H1 (cell line): Measurements from ENCODE around the gene TMEM134. TPM values are rescaled to one million over a fixed set of nuclear protein-coding genes. Genes with fewer than 3 reads are reported as not detected.

ENCODE experiments used
- CTCF ChIA-PET: fragments of 300-600 bp; sonication (Branson Sonifier 250); formaldehyde crosslinking; loops from one replicate; lab custom pipeline; 2021; ENCODE audit not compliant: partially characterized antibody; lab: Charles Lee
- POLR2A ChIA-PET: fragments of 300-600 bp; sonication (Branson Sonifier 250); formaldehyde crosslinking; loops from one replicate; lab custom pipeline; 2021; ENCODE audit warnings: inconsistent platforms; ENCODE audit not compliant: partially characterized antibody; lab: Charles Lee
- DNase-seq, 2 experiments: peaks; one replicate each; pipeline versions ENCODE4 v3.0.0 to v3.0.0-alpha.2; 2010 to 2022; ENCODE audit warnings: low spot score in 2 of 2, low read depth in 1 of 2, mixed read lengths in 1 of 2
- FAIRE-seq: peaks from 2 replicates; lab custom pipeline; 2011; peaks lifted over from hg19 to GRCh38; lab: Jason Lieb, UNC
- H2AFZ ChIP-seq: 2 replicates; pipeline ENCODE4 v1.8.1; 2012; ENCODE audit warnings: low read length, inconsistent platforms
- H2AK5ac ChIP-seq: 2 replicates; pipeline ENCODE4 v1.6.1; 2013; ENCODE audit warnings: low read depth, low read length
- H2BK120ac ChIP-seq: replicated peaks from 2 replicates; pipeline ENCODE3; 2013; ENCODE audit warnings: low read depth, low read length, inconsistent platforms
- H2BK12ac ChIP-seq: 2 replicates; pipeline ENCODE4 v1.6.1; 2013; ENCODE audit warnings: low read depth, low read length
- H2BK15ac ChIP-seq: 2 replicates; pipeline ENCODE4 v1.6.1; 2013; ENCODE audit warnings: low read length
- H2BK20ac ChIP-seq: 2 replicates; pipeline ENCODE4 v1.6.1; 2013; ENCODE audit warnings: low read length
- H2BK5ac ChIP-seq: 2 replicates; pipeline ENCODE4 v1.6.1; 2013; ENCODE audit warnings: low read depth, low read length
- H3K14ac ChIP-seq: 2 replicates; pipeline ENCODE4 v1.6.1; 2013; ENCODE audit warnings: inconsistent platforms; ENCODE audit not compliant: insufficient read length
- H3K18ac ChIP-seq: 2 replicates; pipeline ENCODE4 v1.6.1; 2013; ENCODE audit warnings: low read length; ENCODE audit errors: extremely low read depth
- H3K23ac ChIP-seq: 2 replicates; pipeline ENCODE4 v1.6.1; 2013; ENCODE audit warnings: inconsistent platforms; ENCODE audit not compliant: insufficient read length
- H3K23me2 ChIP-seq: 2 replicates; pipeline ENCODE4 v1.6.1; 2013; ENCODE audit warnings: low read depth, low read length
- H3K27ac ChIP-seq: 2 replicates; pipeline ENCODE4 v1.6.1; 2011; ENCODE audit warnings: low read depth, low read length, inconsistent platforms
- H3K27me3 ChIP-seq, 4 experiments: replicated peaks in 1 of 4; 1 replicate in 1 of 4; 2 replicates in 3 of 4; pipeline versions ENCODE4 v1.6.1 to v1.8.1; 2011 to 2013; ENCODE audit warnings: low read length in 3 of 4, mild to moderate bottlenecking in 3 of 4, inconsistent platforms in 2 of 4, mixed read lengths in 2 of 4, moderate library complexity in 1 of 4; ENCODE audit not compliant: control insufficient read depth in 3 of 4, insufficient read depth in 3 of 4; ENCODE audit errors: extremely low read depth in 1 of 4
- H3K36me3 ChIP-seq, 4 experiments: 2 replicates each; pipeline versions ENCODE4 v1.6.1 to v1.8.1; 2011 to 2013; ENCODE audit warnings: mild to moderate bottlenecking in 4 of 4, low read length in 3 of 4, moderate library complexity in 2 of 4, control low read depth in 1 of 4, inconsistent platforms in 1 of 4; ENCODE audit not compliant: insufficient read depth in 4 of 4, control insufficient read depth in 2 of 4
- H3K4ac ChIP-seq: replicated peaks from 2 replicates; pipeline ENCODE3; 2013; ENCODE audit warnings: low read length, low read depth, mixed read lengths, inconsistent platforms; ENCODE audit not compliant: insufficient read length
- H3K4me1 ChIP-seq, 4 experiments: replicated peaks in 1 of 4; 1 replicate in 1 of 4; 2 replicates in 3 of 4; pipeline versions ENCODE4 v1.6.1 to v1.8.1; 2011 to 2013; ENCODE audit warnings: low read length in 3 of 4, inconsistent platforms in 2 of 4, mixed read lengths in 1 of 4; ENCODE audit not compliant: insufficient read depth in 4 of 4, control insufficient read depth in 3 of 4
- H3K4me2 ChIP-seq, 2 experiments: 2 replicates each; pipeline versions ENCODE4 v1.6.1 to v1.8.1; 2011 to 2013; ENCODE audit warnings: low read depth in 2 of 2, low read length in 2 of 2, control low read depth in 1 of 2, inconsistent platforms in 1 of 2, mild to moderate bottlenecking in 1 of 2; ENCODE audit not compliant: insufficient read depth in 1 of 2
- H3K4me3 ChIP-seq, 4 experiments: fragments of 200-600, 300-600 bp in 1 of 4; sonication (generic), shearing (Covaris generic), sonication (Bioruptor Twin) in 1 of 4; 2 replicates each; pipeline versions ENCODE4 v1.5.1 to v1.8.1; 2011 to 2016; ENCODE audit warnings: low read length in 4 of 4, low read depth in 3 of 4, control low read depth in 2 of 4, inconsistent platforms in 2 of 4, mild to moderate bottlenecking in 2 of 4, mixed read lengths in 1 of 4, moderate library complexity in 1 of 4; ENCODE audit not compliant: insufficient read depth in 2 of 4; ENCODE audit errors: extremely low read depth in 1 of 4
- H3K56ac ChIP-seq: replicated peaks from 2 replicates; pipeline ENCODE3; 2013; ENCODE audit warnings: low read depth, mild to moderate bottlenecking, mixed read lengths, low read length, inconsistent platforms; ENCODE audit not compliant: insufficient read length
- H3K79me1 ChIP-seq: 2 replicates; pipeline ENCODE4 v1.6.1; 2013; ENCODE audit warnings: low read depth, low read length, control low read depth
- H3K79me2 ChIP-seq, 2 experiments: 2 replicates each; pipeline versions ENCODE4 v1.6.1 to v1.8.1; 2012 to 2013; ENCODE audit warnings: low read length in 2 of 2, mild to moderate bottlenecking in 2 of 2, inconsistent platforms in 1 of 2; ENCODE audit not compliant: insufficient read depth in 2 of 2, control insufficient read depth in 1 of 2
- H3K9ac ChIP-seq, 4 experiments: replicated peaks in 1 of 4; 1 replicate in 1 of 4; 2 replicates in 3 of 4; pipeline versions ENCODE4 v1.6.1 to v1.8.1; 2011 to 2013; ENCODE audit warnings: low read depth in 3 of 4, low read length in 3 of 4, control low read depth in 2 of 4, mild to moderate bottlenecking in 2 of 4, moderate library complexity in 2 of 4, inconsistent platforms in 1 of 4; ENCODE audit errors: extremely low read depth in 1 of 4
- H3K9me3 ChIP-seq, 2 experiments: 2 replicates each; pipeline versions ENCODE4 v1.6.1 to v1.8.1; 2012 to 2013; ENCODE audit warnings: mild to moderate bottlenecking in 2 of 2, moderate library complexity in 2 of 2, control low read depth in 1 of 2, inconsistent platforms in 1 of 2, low read depth in 1 of 2, low read length in 1 of 2, mixed read lengths in 1 of 2; ENCODE audit not compliant: insufficient read depth in 2 of 2
- H4K20me1 ChIP-seq, 2 experiments: replicated peaks in 1 of 2; 2 replicates each; pipeline versions ENCODE3 to v1.8.1; 2011 to 2013; ENCODE audit warnings: inconsistent platforms in 2 of 2, low read length in 2 of 2, mild to moderate bottlenecking in 1 of 2; ENCODE audit not compliant: insufficient read depth in 2 of 2, control insufficient read depth in 1 of 2
- H4K5ac ChIP-seq: 2 replicates; pipeline ENCODE4 v1.6.1; 2013; ENCODE audit warnings: low read length, low read depth, mixed read lengths, inconsistent platforms; ENCODE audit not compliant: insufficient read length
- H4K8ac ChIP-seq: 2 replicates; pipeline ENCODE4 v1.8.0; 2013; ENCODE audit warnings: mild to moderate bottlenecking, moderate library complexity, low read length, inconsistent platforms; ENCODE audit not compliant: insufficient read depth; ENCODE audit errors: extremely low read depth
- H4K91ac ChIP-seq: replicated peaks from 2 replicates; pipeline ENCODE3; 2013; ENCODE audit warnings: low read length, mixed read lengths, inconsistent platforms; ENCODE audit not compliant: insufficient read length
- CREB1 ChIP-seq: IDR thresholded peaks from 2 replicates; pipeline ENCODE4 v1.6.1; 2012; ENCODE audit warnings: inconsistent platforms
- E2F6 ChIP-seq: IDR thresholded peaks from 2 replicates; pipeline ENCODE4 v1.6.1; 2012; ENCODE audit warnings: inconsistent platforms
- KDM1A ChIP-seq: fragments of 200-600, 300-600 bp; sonication (generic); IDR thresholded peaks from 2 replicates; pipeline ENCODE4 v1.7.1; 2016; ENCODE audit warnings: mild to moderate bottlenecking, low read length, borderline replicate concordance
- KDM5A ChIP-seq: fragments of 200-600 bp; IDR thresholded peaks from 2 replicates; pipeline ENCODE4 v1.7.1; 2012; ENCODE audit warnings: mild to moderate bottlenecking, low read length, inconsistent platforms, mixed read lengths
- RAD21 ChIP-seq, 2 experiments: IDR thresholded peaks in 1 of 2; conservative IDR thresholded peaks in 1 of 2; 2 replicates each; pipeline ENCODE4 v1.6.1; 2011; ENCODE audit warnings: low read depth in 2 of 2, low read length in 2 of 2, improper control_type of control experiment in 1 of 2, inconsistent platforms in 1 of 2, mild to moderate bottlenecking in 1 of 2, moderate library complexity in 1 of 2
- RBBP5 ChIP-seq: IDR thresholded peaks from 2 replicates; pipeline ENCODE4 v1.7.1; 2012; ENCODE audit warnings: low read depth, mild to moderate bottlenecking, inconsistent platforms, low read length, moderate library complexity, borderline replicate concordance
- SP2 ChIP-seq: IDR thresholded peaks from 2 replicates; pipeline ENCODE4 v1.6.1; 2012; ENCODE audit warnings: mild to moderate bottlenecking, low read length, inconsistent platforms
- TAF7 ChIP-seq: optimal IDR thresholded peaks from 2 replicates; pipeline ENCODE3; 2011; ENCODE audit warnings: low read depth, mild to moderate bottlenecking, inconsistent platforms, low read length, moderate library complexity, borderline replicate concordance
- USF2 ChIP-seq: IDR thresholded peaks from 2 replicates; pipeline ENCODE4 v1.6.1; 2011; ENCODE audit warnings: low read length, improper control_type of control experiment
- YY1 ChIP-seq: IDR thresholded peaks from 2 replicates; pipeline ENCODE4 v1.6.1; 2011; ENCODE audit warnings: low read depth, mild to moderate bottlenecking, low read length
- WGBS, 2 experiments: shearing (Covaris generic) in 1 of 2; methylation state at CpG; one replicate each; pipeline versions ENCODE4 v1.1.6 to v1.1.7; 2013 to 2015; ENCODE audit warnings: low lambda C conversion rate in 2 of 2, mixed read lengths in 2 of 2, inconsistent platforms in 1 of 2, low coverage in 1 of 2, missing lambda C conversion rate in 1 of 2; ENCODE audit not compliant: insufficient replicate concordance in 2 of 2, insufficient coverage in 1 of 2, insufficient read length in 1 of 2; ENCODE audit errors: extremely low coverage in 1 of 2, missing lambda C conversion rate in 1 of 2; 5-methylcytosine and 5-hydroxymethylcytosine counted together
- polyA plus RNA-seq, 7 experiments: library from polyadenylated mRNA; depleted of rRNA in 3 of 7; stranded (reverse) in 5 of 7; unstranded in 2 of 7; fragments of >200 nt in 5 of 7; fragments of 200-250 nt in 2 of 7; gene quantifications; 1 replicate in 5 of 7; 2 replicates in 1 of 7; 4 replicates in 1 of 7; pipeline versions ENCODE4 v1.2.1 to v1.2.3, GENCODE V29; 2011 to 2013; ENCODE audit warnings: missing spikeins in 2 of 7, mixed read lengths in 2 of 7
- total RNA-seq: library from RNA; stranded (reverse); fragmentation: NEBNext Ultra II Directional; extraction: Animal tissue kit (Norgen Biotek cat#: 25700); gene quantifications from 2 replicates; pipeline ENCODE4 v1.2.1, GENCODE V29; 2021

TMEM134 gene
- total and polyA plus RNA-seq, 2 of the 8 experiments (the other 6 are each of a cell fraction or from before 2014, with no cell fraction given): 32.4 to 229 TPM

DNA sequence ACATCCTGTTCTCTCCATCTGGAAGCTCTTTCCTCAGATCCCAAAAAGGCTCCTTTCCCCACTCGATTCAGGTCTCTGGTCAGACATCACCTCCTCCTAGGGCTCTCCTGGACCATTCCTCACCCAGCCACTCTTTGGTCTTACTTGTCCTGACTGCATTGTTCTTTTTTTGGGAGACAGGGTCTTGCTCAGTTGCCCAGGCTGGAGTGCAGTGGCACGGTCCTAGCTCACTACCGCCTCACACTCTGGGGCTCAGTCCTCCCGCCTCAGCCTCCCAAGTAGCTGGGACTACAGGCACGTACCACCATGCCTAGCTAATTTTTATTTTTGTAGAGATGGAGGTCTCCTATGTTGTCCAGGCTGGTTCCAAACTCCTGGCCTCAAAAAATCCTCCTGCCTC lies 23.5 kb downstream of the TMEM134 start:
- no peak overlapping the region for H3K4ac ChIP-seq
- H3K4me3 ChIP-seq: no peak overlapping the region
- WGBS, 2 experiments: 85% methylated on average over 5 of the region's 5 CpGs; no CpG with 5 or more reads in 1 of the 2 experiments
- no peak overlapping the region for H3K14ac ChIP-seq
- H2BK15ac ChIP-seq: no peak overlapping the region
- H2AK5ac ChIP-seq: no peak overlapping the region
- no peaks in the 10 kb centered on the region for H3K79me2 ChIP-seq
- H4K5ac ChIP-seq: no peak overlapping the region
- ChIA-PET POLR2A (interaction anchor here (1.2 kb wide), 1 partner anchor 10 kb away, joined by 3 read pairs; no protein-coding TSS in a partner anchor), CTCF (no interaction called here)
- H2BK20ac ChIP-seq: no peak overlapping the region
- no peak overlapping the region for H3K23ac ChIP-seq
- H2AFZ ChIP-seq: no peak overlapping the region
- peaks cover 2% of the 10 kb centered on the region; the same call in 1 of the 2 replicates for H3K23me2 ChIP-seq
- H3K4me2 ChIP-seq: no peak overlapping the region
- no peak overlapping the region for H3K27ac ChIP-seq
- H3K9ac ChIP-seq: no peak overlapping the region
- H2BK5ac ChIP-seq: no peak overlapping the region
- TF ChIP-seq RAD21 (IDR thresholded peaks at IDR 0.05 in 1 of 2, conservative IDR thresholded peaks at IDR 0.05 in 1 of 2; ENCODE audit: low read depth in 2 of 2, low read length in 2 of 2) (no peak), TAF7 (no peak), E2F6 (no peak), YY1 (no peak), CREB1 (no peak), RBBP5 (no peak), SP2 (no peak), KDM5A (no peak), KDM1A (no peak), USF2 (no peak)
- H3K56ac ChIP-seq: no peak overlapping the region
- peaks cover 0 to 6% (median 3%) of the 10 kb centered on the region in 4 experiments; a peak in 4 of 7 replicates for H3K4me1 ChIP-seq
- peaks cover 4 to 7% of the 10 kb centered on the region in 2 experiments for H4K20me1 ChIP-seq
- FAIRE-seq (no peak), DNase-seq (no peak)
- H4K8ac ChIP-seq: no peak overlapping the region
- H3K27me3 ChIP-seq: no peaks in the 10 kb centered on the region
- 0 out of 2 replicates have a peak, but pooled peaks cover 2% of the 10 kb centered on the region for H3K79me1 ChIP-seq
- no peak overlapping the region for H2BK120ac ChIP-seq
- no peak overlapping the region for H3K18ac ChIP-seq
- H4K91ac ChIP-seq: no peak overlapping the region
- no peaks in the 10 kb centered on the region for H3K9me3 ChIP-seq
- H3K36me3 ChIP-seq: peaks cover 0 to 5% (median 3%) of the 10 kb centered on the region in 4 experiments; a peak in 3 of 8 replicates
- no peak overlapping the region for H2BK12ac ChIP-seq
